Measurements from ENCODE around the gene SLC25A23.

Gene SLC25A23

DNA sequence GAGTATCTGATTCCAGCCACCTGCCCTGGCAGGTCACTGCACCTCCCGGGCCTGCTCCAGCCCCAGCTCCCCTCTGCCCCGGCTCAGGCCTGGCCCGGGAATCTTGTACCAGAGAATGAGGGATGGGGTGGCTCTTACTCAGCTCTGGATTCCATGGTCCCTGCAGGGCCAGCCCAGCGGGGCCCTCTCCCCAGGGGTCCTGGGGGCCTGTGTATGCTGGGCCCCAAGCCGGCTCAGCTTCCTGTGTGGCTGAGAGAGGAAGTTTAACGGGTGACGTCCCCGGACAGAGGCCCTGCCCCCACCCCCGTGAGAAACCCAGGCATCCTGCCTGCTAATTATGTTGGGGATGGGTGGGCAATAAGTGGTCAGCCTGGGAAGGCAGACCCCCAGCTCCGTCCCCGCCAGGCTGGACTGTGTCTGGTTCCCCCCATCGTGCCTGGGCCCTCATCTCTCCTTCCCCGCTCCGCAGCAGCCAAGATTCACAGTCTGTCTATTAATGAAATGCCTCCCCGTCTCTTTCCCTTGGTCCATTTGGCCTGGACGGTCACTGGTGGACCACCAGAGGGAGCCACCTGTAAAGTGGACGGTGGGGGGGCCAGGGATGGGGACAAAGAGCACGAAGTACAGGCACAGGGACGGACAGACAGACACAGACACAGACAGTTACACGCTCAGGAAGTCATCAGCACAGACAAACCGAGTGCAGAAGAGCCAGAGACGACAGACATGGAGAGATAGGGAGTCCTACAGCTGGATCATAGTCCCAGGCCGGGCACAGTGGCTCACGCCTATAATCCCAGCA, 22.1 kb upstream of the SLC25A23 start, which contains the start of gene DENND1C:
Gene DENND1C, minus strand, starts transcription at position 247 of the 802 bp plus-strand sequence. Its CDS starts 92 bp downstream, at position 155.
- peak in 5 of 6 experiments; percentile 32 to 72 (median 55) for DNase-seq

DNA sequence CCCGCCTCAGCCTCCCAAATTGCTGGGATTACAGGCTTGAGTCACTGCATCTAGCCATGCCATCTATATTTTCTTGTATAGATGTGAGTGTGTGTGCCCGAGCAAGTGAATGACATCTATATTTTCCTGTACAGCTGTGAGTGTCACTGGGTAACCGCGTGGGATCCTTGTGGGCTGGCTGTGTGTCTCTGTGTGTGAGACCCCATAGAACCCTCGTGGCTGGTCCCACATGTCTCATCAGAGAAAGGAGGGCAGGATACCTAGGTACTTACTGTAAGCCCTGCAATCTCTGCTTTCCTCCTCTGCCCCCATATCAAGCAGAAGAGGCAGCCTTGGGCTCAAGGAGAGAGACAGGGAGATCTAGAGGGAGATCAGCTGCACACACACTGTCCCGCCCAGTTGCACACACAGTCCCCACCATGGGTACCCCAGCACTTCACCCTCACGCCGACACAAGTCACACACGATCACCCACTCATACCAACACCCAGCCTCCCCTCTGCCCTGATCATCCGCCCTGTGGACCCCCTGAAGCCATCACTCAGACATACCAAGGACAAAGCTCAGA, 21.3 kb upstream of the SLC25A23 start:
- no peak for DNase-seq

DNA sequence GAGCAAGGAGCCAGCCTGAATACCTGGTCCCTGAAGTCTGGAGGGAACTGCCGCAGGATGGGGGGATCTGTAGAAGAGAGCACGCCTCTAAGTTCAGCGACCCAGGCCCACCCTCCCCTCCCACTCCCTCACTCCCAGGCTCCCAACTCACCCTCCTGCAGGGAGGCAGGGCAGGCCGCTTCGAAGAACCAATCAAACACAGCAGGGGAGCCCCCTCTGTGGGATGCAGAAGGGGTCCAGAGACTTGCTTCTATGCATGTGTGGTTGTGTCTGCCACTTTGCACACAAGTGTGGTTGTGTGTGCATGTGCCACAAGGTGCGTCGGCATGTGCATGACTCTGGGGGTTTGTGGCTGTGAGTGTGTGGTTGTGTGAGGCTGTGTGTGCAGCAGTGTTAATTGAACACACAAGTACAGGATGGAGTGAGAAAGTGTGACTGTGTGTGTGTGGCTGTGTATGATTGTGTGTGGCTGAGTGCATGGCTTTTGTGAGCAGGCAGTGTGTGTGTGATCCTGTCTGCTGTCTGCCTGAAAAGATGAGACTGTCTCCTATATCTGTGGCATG, 20.3 kb upstream of the SLC25A23 start:
- DNase-seq = no peak

DNA sequence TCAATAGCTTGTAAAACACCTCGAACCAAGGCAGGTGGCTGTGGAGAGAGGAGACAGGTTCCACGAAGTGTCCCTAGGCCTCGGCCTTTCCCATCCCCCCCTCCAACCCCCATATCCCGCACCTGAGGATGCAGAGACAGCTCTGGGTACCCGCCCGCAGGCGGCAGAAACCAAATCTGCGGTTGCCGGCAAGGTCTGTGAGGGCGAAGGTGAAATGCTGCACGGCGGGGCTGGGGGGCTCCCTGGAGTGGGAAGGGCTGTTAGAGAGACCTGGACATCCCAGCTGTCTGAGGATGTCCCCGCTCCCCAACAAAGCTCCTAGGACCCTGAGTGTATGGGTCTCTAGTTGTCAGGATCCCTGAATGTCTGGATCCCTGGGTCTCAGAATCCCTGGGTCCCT, 19.2 kb upstream of the SLC25A23 start:
- DNase-seq = no peak

DNA sequence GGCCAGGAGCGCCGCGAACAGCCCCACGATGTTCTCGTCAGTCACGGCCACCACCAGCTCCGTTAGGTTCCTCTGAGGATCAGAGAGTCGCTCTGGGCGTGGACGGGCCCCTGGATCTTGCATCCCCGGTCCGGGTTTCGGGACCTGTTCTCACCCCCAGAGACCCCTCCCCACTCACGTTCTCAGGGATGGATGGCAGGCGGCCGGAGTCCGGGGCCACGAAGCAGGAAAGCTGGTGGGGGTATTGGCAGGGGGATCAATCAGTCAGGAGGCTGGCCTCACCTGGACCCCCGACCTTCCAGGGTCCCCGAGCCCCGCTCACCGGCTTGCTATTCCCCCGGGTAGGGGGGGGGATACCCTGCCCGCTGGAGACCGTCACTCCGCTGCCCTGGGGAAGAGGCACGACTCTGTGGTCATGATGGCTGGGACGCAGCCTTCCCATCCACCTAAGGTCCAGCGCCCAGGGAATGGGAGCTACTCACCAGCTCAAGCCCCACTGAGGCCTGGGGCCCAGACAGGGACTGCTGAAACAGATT, 17.4 kb upstream of the SLC25A23 start:
- DNase-seq = no peak

DNA sequence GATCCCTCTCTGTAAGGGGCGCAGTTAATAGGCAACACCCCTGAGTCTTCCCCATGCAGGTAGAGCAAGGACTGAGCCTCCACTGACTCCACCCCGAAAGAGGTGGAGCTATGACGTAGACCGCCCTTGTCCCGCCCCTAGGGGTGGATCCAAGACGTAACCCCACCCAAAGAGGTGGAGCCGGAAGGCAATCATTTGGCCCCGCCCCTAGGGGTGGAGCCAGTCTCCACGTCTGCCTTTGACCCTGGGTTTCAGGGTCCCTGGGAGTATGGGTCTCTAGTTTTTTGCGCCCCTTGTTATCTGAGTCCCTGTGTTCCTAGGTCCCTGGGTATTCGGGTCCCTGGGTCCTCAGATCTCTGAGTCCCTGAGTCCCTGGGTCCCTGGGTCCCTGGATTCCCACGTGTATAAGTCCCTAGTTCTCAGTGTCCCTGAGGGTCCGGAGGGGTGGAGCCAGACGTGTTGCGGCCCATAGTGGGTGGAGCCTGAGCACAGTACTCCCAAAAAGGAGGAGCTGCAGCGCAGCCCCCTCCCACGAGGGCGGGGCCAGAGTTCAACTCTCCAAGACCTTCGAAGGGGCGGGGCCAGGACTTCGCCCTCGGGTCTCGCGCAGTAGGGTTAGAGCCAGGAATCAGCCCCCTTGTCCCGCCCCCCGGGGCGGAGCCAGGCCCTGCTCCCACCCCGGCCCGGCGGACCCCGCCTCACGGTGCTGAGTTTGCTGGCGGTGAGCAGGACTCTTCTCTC, 16.7 kb upstream of the SLC25A23 start:
- peak; percentile 31 to 67 (median 59) for DNase-seq

DNA sequence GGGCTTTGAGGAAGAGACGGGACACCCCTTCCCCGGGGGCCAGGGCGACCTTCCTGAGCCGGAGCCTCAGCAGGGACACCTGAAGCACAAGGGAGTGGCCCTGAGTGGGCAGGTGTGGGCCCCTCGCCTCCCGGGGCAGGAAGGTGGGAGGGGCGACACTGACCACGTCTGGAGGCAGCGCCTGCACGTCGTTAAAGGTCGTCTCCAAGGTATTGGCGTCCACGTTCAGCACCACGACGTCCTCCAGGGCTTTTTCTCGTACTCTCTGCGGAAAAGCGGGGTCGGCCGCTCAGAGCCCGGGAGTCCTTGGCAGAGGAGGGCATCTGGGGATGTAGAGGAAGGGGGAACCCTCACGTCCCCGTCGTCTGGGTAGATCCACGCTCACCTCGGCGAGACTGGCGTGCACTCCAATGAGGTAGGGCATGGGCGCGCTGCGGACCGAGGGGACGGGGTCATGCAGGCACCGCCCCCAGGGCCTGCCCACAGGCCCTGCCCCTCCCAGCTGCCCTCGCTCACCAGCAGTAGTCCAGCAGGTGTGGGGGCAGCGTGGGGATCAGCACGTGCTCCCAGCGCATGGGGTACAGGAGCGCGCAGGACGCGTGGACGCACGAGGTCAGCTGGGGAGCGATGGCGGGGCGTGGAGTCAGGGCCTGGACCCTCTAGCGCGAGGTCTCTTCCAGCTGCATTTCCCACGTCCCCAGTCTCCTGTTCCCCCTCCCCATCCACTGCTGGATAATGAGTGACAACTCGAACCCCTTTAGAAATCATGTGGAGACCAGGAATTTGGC, 15.9 kb upstream of the SLC25A23 start:
- DNase-seq = no peak

DNA sequence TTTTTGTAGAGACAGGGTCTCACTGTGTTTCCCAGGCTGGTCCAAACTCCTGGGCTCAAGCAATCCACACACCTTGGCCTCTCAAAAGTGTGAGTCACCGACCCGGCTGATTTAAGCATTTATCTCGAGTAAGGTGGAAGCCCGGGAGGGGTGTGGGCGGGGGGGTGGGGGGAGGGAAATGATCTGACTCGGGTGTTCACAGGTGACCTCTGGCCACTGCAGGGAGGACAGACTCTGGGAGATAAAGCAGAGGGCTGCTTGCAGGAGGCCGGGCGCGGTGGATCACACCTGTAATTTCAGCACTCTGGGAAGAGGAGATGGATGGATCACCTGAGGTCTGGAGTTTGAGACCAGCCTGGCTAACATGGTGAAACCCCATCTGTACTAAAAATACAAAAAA, 14.1 kb upstream of the SLC25A23 start:
- no peak for DNase-seq

DNA sequence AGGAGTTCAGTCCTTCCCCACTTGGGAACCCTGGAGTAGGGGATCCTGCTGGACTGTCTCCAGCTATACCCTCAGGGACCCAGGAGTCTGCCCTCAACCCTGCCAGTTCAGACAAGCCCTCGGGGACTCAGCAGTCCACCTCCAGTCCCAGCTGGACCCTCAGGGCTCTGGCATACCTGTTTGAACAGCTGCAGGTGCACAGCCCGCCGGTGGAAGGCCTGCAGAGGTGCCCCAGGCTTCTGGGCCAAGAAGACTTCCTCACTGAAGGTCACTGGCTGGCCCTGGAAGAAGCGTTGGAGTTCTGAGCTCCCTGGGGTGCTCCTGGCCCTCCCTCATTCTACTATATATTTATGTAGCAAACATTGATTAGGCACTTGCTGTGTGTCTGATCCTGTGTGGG, 13.1 kb upstream of the SLC25A23 start:
- DNase-seq = no peak

DNA sequence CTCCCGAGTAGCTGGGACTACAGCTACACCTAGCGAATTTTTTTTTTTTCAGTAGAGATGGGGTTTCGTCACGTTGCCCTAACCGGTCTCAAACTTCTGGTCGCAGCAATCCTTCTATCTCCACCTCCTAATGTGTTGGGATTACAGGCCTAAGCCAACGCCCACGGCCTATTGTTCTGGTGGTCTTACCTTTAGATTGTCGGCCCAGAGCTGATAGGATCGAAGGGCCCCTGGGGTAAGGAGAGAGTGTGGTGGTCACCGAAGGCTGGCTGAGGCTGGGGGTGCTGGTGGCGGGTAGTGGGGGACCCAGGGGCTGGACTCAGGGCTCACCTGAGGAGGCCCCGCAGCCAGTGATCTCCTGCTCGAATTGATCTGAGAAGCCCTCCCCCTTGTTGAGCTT, 11.5 kb upstream of the SLC25A23 start:
- DNase-seq = no peak

DNA sequence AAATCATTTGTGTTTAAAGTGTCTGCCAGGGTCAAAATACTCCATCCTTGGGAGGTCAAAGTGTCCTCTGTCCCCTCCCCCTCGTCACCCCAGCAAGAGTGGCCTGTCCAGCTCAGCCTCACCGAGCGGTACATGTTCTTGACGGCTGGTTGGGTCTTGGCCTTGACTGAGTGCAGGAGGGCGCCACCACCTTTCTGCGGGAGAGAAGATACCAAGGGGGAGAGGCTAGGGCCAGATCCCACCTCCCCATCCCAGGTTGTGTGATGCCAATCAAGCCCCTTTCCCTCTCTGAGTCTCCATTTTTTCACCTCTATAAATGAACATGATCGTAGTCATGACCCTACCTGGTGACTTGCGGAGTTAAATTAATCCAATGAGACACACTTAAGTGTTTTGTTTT, 10.6 kb upstream of the SLC25A23 start:
- no peak for DNase-seq

DNA sequence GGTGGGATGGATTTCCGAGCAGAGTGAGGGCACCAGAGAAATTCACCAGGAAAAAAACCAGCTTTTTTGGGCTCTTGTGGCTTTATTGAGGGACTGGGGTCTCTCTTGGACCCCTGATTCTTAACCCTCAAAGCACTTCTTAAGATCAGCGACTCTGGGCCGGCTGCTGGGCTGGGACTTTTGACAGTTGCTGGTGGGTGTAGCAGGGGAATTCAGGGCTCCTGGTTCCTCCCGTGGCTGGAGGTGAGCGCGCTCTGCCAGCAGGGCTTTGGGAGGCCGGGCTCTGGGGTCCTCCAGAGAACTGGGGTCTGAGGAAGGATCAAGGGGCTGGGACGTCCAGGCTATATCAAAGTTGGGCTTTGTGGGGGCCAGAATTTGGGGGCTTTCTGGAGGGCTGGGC, 7.8 kb upstream of the SLC25A23 start:
- DNase-seq = no peak

DNA sequence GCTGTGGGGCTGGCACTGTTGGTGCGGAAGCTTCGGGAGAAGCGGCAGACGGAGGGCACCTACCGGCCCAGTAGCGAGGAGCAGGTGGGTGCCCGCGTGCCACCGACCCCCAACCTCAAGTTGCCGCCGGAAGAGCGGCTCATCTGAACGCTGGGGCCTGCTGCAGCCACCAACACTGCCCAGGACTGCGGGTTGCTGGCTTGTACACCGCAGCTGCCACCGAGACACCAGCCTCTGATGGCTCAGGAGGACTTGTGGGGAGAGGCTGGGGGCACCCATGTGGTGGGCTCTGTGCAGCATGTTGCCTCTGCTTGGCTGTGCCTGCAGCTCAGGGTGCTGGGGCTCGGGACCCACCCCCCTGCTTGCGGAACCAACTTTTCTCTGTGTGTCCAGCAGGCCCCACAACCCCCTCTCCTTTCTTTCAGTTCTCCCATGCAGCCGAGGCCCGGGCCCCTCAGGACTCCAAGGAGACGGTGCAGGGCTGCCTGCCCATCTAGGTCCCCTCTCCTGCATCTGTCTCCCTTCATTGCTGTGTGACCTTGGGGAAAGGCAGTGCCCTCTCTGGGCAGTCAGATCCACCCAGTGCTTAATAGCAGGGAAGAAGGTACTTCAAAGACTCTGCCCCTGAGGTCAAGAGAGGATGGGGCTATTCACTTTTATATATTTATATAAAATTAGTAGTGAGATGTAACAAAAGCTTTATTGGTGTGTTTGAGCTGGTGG, 7.1 kb upstream of the SLC25A23 start:
- no peak for DNase-seq

DNA sequence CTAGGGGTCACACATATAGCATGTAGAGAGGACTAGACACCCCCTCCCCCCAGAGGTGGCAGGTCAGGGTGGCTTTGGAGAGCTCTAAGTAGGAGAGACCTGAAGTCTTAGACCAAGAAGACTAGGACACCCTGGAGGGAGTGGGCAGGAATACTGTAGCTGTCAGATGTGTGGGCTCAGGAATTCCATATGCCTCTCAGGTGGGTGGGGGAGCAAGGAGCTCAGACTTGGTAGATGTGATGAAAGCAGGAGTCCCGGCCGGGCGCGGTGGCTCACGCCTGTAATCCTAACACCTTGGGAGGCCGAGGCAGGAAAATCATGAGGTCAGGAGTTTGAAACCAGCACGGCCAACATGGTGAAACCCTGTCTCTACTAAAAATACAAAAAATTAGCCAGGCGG, 6.1 kb upstream of the SLC25A23 start:
- no peak for DNase-seq

DNA sequence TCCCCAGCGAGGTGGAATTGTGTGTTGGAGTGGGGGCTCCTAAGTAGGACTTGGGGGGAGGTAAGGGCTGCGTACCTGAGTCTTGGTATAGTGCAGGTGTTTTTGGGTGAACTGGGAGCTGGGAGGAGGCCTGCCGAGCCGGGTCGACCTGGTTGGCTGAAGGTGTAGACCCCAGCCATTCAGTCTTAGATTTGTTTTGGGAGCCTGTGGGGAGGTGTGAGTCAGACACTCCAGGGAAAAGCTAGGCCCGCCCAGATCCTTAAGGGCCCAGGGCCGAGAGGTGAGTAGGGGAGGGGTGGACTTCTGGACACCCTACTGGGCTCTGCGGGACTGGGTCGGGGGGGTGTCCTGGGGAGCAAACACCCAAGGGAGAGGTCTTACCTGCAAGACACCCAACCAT, 5.4 kb upstream of the SLC25A23 start:
- DNase-seq = no peak

DNA sequence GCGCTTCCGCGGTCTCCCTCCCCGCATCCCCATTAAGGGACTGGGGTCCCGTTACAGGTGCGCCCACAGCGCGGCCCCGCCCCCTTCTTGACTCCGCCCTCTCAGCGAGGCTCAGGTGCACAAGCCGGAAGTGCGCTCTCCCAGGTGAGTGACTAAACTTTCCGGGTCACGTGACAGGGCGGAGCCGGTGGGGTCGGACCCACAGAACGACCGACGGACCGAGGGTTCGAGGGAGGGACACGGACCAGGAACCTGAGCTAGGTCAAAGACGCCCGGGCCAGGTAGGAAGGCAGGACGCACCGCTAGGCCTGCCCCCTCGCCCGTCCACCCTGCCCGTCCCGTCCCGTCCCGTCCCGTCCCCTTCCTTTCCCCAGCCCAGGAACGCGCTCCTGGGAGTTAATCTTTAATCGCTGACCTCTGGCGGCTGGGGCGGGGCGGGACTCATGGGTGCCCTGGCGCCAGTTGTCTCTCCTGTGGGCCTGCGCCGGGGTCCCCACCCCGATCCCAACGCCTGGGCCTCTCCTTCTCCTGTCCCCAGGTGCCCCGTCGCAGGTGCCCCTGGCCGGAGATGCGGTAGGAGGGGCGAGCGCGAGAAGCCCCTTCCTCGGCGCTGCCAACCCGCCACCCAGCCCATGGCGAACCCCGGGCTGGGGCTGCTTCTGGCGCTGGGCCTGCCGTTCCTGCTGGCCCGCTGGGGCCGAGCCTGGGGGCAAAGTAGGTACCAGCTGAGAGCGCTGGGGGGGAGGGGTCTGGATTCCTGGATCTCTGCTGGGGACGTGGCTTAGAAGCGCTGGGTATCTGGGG, 4.7 kb upstream of the SLC25A23 start, which contains the start of gene CRB3:
Gene CRB3, plus strand, starts transcription at position 202 of the 804 bp plus-strand sequence. Its CDS starts 431 bp downstream, at position 633.
- DNase-seq = peak; percentile 23 to 63 (median 52)

DNA sequence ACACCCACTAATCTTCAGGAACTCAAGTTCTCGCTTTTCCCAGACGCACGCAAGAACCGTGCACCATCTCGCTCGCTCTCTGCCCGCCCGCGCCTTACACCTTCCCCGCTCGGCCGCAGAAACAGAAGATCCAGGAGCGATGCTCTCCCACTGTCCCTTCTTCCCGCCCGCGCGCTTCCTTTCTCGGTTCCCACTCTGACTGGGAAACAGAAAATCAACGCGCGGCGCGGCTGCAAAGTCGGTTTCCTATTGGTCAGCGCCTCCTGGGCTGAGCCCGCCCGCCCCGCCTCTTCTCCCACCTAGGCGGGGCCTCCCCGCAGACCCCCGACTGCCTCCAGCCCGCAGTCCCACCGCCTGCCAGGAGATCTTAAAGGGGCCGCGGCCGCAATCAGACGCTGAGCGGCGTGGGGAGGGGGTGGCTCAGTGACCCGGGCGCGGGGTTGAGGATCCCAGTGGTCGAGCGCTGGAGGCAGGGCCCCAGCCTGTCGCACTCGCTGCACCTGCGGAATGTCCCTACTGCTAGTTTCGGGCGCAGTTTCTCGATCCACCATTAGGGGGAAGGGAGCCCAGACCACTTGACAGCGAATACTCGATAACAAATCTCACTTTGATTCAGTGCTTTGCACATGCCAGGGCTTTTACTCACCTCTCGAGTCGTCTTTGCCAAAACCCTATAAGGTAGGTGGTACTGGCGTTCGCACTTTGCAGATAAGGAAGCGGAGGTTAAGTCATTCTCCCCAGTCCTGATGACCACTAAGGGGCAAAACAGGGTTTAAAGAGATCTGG, 700 bp upstream of the SLC25A23 start:
- DNase-seq = peak; percentile 92 to 99 (median 94)

DNA sequence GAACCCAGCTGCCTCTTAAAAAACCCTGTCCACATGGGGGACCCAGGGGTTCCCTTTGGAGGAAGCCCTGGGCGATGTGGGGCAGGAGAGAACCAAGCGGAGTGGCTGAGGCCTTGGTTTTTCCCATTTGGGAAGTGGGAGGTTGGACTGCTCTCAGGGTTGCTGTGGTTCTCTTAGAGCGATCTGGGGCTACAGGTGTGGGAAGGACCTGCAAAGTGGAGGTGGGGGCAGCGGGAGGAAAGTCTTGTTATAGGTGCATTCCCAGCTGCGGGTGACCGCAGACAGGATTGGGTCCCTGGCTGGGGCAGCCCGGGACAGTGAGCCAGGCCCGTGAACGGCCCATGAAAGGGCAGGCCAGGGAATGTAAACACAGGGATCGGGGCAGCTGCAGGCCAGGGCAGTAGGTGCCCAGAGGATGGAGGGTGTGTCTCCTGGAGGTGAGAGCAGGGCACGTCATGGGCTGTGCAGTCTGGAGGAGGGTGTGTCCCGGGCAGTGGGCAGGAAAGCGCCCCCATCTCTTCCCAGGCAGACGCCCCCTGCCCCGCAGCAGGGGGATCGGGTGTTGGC, 814 bp downstream of the SLC25A23 start:
- no peak for DNase-seq

DNA sequence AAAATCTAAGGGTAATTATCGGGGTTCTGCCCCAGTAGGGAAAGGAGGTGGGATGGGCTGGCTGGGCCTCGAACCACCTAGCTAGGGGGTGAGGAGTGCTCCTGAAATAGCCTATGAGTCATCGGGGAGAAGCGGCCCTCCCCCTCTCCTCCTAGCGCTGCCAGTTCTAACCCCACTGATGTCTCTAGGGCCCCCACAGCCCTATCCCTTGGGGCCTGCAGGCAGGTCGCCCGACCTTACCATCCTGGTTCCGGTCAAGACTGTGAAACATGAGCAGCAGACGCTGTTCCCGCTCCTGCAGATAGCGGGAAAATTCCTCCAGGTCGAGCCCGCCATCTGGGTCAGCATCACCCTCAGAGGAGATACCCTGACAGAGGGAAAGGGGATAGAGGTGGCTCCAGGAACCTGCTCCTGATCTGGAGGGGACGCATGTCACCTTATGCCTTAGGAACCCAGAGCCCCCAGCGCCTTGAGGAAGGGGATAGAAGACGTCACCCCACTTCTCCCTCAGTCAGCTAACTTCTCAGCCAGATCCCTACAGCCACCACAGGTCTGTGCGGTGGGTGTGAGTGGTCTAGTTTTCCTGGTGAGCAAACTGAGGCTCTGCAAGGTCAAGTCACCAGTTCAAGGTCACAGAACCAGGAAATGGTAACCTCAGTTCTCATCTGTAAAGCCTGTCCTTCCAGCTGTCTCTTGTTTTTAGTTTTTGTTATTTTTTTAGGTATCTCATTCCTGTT, 1.5 kb downstream of the SLC25A23 start:
- no peak for DNase-seq

Measured in stimulated activated naive CD4-positive, alpha-beta T cell (primary cell).